Stimulated activated CD4-positive, alpha-beta T cell treated with anti-CD3 and anti-CD28 coated beads, Interleukin-1b, Interleukin-23, amount 100 ng/mL, for 4 hours (primary cell): ENCODE measurements around the gene RARRES2.

Source experiments
- DNase-seq, 2 donors: peaks; one replicate each; pipeline ENCODE4 v3.0.0-alpha.2; 2020; ENCODE audit warnings: low read depth in 2 of 2

The RARRES2 gene

DNA sequence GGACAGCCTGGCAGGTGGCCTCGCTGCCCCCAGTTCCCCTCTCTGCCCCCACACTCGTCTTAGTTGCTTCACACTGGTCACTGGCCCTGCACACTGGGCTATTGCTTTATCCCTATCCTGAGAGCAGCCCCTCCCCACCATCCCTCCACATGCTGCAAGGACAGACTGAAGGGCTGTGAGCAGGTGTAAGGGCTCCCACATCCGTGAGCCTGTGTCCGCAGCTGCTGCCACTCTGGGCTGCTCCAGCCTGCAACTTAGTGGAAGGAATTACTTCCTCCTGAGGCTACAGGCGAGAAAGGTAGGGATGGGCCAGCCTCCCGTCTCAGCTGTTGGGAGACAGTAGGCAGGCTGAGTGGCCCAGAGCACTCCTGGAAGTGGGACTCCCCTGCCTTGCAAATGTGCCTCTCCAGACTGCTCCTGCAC lies 3.8 kb downstream of the RARRES2 start:
- no peak for DNase-seq

DNA sequence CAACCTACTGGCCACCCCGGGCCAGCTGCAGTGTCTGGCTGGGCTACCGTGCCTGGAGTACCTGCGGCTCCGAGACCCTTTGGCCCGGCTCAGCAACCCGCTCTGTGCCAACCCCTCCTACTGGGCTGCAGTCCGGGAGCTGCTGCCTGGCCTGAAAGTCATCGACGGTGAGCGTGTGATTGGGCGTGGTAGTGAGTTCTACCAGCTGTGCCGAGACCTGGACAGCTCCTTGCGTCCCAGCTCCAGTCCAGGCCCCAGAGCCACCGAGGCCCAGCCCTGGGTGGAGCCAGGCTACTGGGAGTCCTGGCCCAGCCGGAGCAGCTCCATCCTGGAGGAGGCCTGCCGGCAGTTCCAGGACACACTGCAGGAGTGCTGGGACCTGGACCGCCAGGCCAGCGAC lies 4.2 kb downstream of the RARRES2 start:
- no peak for DNase-seq

DNA sequence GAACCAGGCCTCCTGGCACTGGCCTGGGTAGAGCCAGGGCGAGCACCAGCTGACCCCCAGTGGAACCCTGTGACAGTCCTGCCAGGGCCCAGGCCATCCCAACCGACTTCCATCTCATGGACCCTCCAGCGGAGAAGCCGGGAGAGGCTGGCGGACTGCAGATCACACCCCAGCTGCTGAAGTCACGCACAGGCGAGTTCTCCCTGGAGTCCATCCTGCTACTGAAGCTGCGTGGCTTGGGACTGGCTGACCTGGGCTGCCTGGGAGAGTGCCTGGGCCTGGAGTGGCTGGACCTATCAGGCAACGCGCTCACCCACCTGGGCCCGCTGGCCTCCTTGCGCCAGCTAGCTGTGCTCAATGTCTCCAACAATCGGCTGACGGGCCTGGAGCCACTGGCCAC lies 4.7 kb downstream of the RARRES2 start:
- no peak for DNase-seq

GRCh38 chr7:150335774-150336112 lies 5.7 kb downstream of the RARRES2 start:
- DNase-seq = no peak

GRCh38 chr7:150335108-150335773 lies 6.2 kb downstream of the RARRES2 start:
- DNase-seq = no peak

DNA sequence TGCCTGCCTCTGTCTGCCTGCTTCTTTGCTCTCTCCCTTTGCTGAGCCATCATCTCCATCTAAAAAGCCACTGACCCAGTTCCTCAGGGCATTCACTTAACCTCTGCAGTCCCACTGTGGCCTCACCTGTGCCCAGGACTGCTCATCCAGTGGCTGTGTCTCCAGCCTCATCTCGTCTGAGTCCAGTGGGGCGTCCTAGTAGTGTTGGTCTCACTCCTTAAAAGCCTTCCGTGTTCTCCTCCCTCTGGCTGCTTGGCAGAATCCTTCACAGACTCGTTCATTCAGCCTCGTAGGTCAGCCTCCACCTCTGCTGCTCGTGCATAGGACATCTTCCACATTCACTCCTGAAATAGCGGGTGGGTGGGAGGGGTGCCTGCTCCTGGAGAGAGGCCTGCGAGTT lies 7.3 kb downstream of the RARRES2 start:
- DNase-seq = no peak

GRCh38 chr7:150333659-150334058 lies 7.8 kb downstream of the RARRES2 start:
- no peak for DNase-seq

GRCh38 chr7:150332852-150333635 lies 8.4 kb downstream of the RARRES2 start:
- no peak for DNase-seq

DNA sequence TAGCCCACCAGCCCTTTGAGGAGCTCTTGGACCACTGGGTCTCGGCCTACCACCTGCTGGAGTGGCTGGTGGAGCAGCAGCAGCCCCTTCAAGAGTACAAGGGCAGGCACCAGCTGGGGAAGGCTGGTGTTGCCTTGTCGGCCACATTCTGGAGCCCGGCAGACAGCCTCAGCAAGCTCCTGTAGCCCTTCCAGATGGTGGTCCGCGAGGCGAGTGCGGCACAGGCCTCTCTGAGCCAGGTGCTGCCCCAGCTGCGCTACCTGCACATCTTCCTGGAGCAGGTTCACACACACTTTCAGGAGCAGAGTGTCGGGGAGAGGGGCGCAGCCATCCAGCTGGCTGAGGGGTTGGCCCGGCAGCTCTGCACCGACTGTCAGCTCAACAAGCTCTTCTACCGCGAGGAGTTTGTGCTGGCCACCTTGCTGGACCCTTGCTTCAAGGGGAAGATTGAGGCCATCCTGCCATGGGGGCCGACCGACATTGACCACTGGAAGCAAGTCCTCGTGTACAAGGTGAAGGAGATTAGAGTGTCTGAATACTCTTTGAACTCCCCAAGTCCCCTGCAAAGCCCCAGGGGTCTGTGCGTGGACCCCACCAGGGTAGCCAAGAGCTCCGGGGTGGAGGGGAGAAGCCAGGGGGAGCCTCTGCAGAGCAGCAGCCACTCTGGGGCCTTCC lies 11.1 kb downstream of the RARRES2 start:
- DNase-seq = no peak

GRCh38 chr7:150329331-150330120 lies 11.9 kb downstream of the RARRES2 start:
- no peak for DNase-seq

DNA sequence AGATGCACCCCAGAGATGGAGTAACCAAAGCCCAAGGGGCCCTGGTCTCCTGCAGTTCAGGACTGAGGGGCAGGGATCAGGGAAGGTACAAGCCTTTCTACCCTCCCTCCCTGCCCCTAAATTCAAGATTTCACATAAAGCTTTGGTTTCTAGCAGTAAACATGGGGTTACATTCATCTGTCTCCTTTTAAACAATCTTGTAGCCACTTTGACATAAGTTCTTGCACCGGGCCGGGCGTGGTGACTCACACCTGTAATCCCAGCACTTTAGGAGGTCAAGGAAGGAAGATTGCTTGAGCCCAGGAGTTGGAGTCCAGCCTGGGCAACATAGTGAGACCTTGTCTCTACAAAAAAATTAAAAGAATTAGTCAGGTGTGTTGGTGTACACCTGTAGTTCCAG lies 14.1 kb downstream of the RARRES2 start:
- DNase-seq = no peak

DNA sequence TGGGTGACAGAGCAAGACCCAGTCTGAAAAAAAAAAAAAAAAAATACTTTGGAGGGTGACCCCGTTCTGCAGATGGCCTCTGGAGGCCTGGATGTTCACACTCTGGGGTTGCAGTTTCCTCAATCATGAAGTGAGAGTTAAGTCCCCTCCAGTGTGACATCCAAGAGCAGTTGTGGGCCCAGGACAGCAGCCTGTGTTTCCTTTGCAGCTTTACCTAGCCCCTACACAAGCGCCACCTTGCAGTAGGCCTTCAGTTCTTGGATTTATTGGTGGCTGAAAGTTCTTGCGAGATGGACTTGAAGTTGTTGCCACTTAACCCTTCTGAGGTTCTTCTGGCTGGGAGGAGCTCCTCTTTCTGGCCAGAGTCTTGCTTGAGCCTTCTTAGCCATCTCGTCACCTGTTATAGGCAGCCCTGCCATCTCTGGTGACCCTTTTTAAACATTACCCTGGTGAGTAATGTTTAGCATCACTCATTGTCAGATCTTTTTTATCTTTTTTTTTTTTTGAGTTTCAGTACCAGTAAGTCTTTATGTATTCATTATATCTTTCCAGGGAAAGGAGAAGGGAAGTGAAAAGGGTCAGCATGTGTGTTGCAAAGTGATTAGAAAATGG lies 14.7 kb downstream of the RARRES2 start:
- DNase-seq = no peak

- DNase-seq = no peak
Measured at GRCh38 chr7:150325901-150326300, 15.5 kb downstream of the RARRES2 start.

DNA sequence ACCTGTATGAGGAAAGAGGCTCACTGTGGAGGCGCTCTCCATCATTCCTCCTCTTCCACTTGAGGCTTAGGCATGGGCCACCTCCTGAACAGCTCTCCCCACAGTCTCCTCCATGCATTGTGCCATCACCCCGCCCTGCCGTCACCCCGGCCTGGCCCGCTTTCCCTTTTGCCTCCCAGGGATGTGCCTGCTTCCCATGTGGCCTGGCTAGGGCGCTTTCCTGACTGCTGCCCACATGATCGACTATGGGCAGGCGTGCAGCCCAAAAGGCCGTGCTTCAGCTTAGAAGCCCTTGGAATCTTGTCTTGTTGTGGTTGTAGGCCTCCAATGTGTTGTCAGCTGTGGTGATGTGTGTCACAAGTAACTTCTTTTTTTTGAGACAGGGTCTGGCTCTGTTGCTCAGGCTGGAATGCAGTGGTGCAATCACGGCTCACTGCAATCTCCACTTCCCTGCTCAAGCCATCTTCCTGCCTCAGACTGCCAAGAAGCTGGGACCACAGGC lies 16.3 kb downstream of the RARRES2 start:
- DNase-seq = no peak

GRCh38 chr7:150324373-150324961 lies 17.0 kb downstream of the RARRES2 start:
- no peak for DNase-seq

- DNase-seq = no peak
Measured at GRCh38 chr7:150323682-150324372, 17.6 kb downstream of the RARRES2 start.

DNA sequence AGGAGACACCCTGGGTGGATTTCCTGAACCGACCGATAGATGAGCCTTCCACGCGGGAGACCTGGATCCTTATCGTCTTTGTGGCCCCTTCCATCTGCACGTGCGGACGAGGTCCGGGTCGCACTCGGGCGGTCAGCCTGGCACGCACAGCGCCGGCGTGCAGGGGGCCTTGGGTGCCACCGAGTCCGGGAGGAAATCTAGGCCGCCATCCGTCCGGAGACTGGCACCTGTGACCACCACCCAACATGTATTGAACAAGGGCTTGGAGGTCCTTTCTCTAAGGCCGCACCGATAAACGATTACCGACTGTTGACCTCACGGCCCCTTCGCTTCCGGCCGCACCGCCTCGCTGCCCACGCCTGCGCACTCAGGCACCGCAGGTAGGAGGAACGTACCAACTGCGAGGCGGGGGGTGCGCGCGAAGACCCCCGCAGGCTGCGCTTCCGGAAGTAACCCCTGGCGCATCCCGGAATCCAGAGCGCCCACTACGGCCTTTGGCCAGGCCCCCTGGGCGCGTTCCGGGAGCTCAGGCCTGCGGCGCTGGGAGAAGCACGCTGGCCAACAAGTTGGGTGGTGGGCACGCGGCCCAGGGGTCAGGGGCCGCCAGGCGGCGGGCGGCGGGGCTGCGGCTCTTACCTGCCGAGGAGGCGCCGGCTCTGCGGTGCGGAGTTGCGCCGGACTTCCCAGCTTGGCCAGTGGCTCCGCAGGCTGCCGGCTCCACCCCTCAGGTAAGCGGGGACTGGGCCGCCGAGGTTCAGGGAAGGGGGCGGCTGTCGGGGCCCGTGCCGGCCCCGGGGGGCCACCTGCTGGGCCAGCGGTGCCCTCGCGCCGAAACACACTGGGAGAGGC lies 18.4 kb downstream of the RARRES2 start, which contains the start of the genes ACTR3C and LRRC61:
ACTR3C (minus strand) TSS at position 713 of the 849 bp plus-strand sequence. CDS start 28,249 bp downstream, outside the sequence.
LRRC61 (plus strand) TSS at position 523 of the 849 bp plus-strand sequence. CDS start 13,507 bp downstream, outside the sequence.
- peak; percentile 53 to 62 for DNase-seq

- peak; percentile 27 to 63 for DNase-seq
Measured at GRCh38 chr7:150322114-150322832, 19.2 kb downstream of the RARRES2 start.

GRCh38 chr7:150321788-150322113 lies 19.7 kb downstream of the RARRES2 start:
- DNase-seq = no peak
